ENCODE results near the gene TRABD.

- TF ChIP-seq CTCF (IDR thresholded peaks at IDR 0.05 in 4 of 5, conservative IDR thresholded peaks at IDR 0.05 in 1 of 5) (no peak), POLR2A (IDR thresholded peaks at IDR 0.05) (no peak)
Observed at GRCh38 chr22:50243685-50244419, 58.1 kb downstream of the TRABD start.

Measured in gastrocnemius medialis (tissue), 4 donors.